ENCODE results near the gene PLD4.

- no peak for TF ChIP-seq POLR2AphosphoS5 (IDR thresholded peaks at IDR 0.05; ENCODE audit: low read depth)
- TF ChIP-seq CTCF (IDR thresholded peaks at IDR 0.05; ENCODE audit: insufficient read depth, low read length), result no peak
- TF ChIP-seq SPI1 (IDR thresholded peaks at IDR 0.05; ENCODE audit: borderline replicate concordance, low read depth), result peak; percentile 23; the same call in 1 of the 2 replicates
Measured at GRCh38 chr14:104899781-104900180, 24.9 kb upstream of the PLD4 start.
